HepG2 (cell line): ENCODE results near the gene RAB23. TPM values are rescaled to one million over a fixed set of nuclear protein-coding genes. Genes with fewer than 3 reads are reported as not detected.

Experiments
- ATAC-seq: fragments of 200-7000 bp; cut with Tn5 transposase; 3 replicates; pipeline ENCODE4 v1.9.1; 2020; ENCODE audit warnings: mild to moderate bottlenecking, moderate library complexity
- BruUV-seq: library from RNA; stranded (reverse); fragments of 400-500 nt; replicated peaks from 2 replicates; lab custom pipeline; 2021; lab: Mats Ljungman, UMichigan
- CTCF ChIA-PET: fragments of 300-600 bp; formaldehyde crosslinking; extraction: SDS; loops from one replicate; lab custom pipeline; 2021; ENCODE audit warnings: low total read pairs, inconsistent platforms, low intra/inter-chr PET ratio; lab: Yijun Ruan, JAX
- POLR2A ChIA-PET: fragments of 350-600 bp; sonication (Branson Sonifier 250); formaldehyde crosslinking; loops from one replicate; lab custom pipeline; 2020; ENCODE audit warnings: antibody characterized with exemption, inconsistent platforms; lab: Yijun Ruan, JAX
- DNase-seq: peaks from one replicate; pipeline ENCODE4 v3.0.0-alpha.2; 2015; ENCODE audit warnings: low spot score
- FAIRE-seq: peaks from 3 replicates; lab custom pipeline; 2011; peaks lifted over from hg19 to GRCh38; lab: Jason Lieb, UNC
- H2AFZ ChIP-seq: one replicate; pipeline ENCODE4 v1.6.1; 2011; ENCODE audit warnings: low read length, inconsistent platforms
- H3K27ac ChIP-seq: fragments of 300-600 bp; 3 replicates; pipeline ENCODE4 v1.8.0; 2011; ENCODE audit warnings: mixed run types, mild to moderate bottlenecking, mixed read lengths, low read length, inconsistent platforms; ENCODE audit not compliant: insufficient read depth; ENCODE audit errors: extremely low read length
- H3K27me3 ChIP-seq, 2 experiments: fragments of 200-600 bp in 1 of 2; 2 replicates in 1 of 2; 3 replicates in 1 of 2; pipeline versions ENCODE4 v1.6.0 to v1.8.0; 2011; ENCODE audit warnings: low read length in 2 of 2, mild to moderate bottlenecking in 2 of 2, moderate library complexity in 2 of 2, inconsistent platforms in 1 of 2; ENCODE audit not compliant: insufficient read depth in 2 of 2, control insufficient read depth in 1 of 2
- H3K36me3 ChIP-seq, 2 experiments: fragments of 200-600 bp in 1 of 2; replicated peaks in 1 of 2; 2 replicates in 1 of 2; 3 replicates in 1 of 2; pipeline versions ENCODE4 v1.5.1 to v1.8.0; 2011; ENCODE audit warnings: low read length in 2 of 2, inconsistent platforms in 1 of 2; ENCODE audit not compliant: insufficient read depth in 2 of 2, control insufficient read depth in 1 of 2
- H3K4me1 ChIP-seq: 2 replicates; pipeline ENCODE4 v1.5.1; 2012; ENCODE audit warnings: low read length, inconsistent platforms; ENCODE audit not compliant: insufficient read depth
- H3K4me2 ChIP-seq: 2 replicates; pipeline ENCODE4 v1.6.0; 2011; ENCODE audit warnings: low read depth, low read length, inconsistent platforms
- H3K4me3 ChIP-seq, 3 experiments: fragments of 200-600 bp in 1 of 3; sonication (generic), shearing (Covaris generic) in 1 of 3; replicated peaks in 1 of 3; 2 replicates each; pipeline ENCODE4 v1.5.1; 2011 to 2016; ENCODE audit warnings: low read length in 3 of 3, inconsistent platforms in 2 of 3, low read depth in 2 of 3, mild to moderate bottlenecking in 2 of 3, control low read depth in 1 of 3, mixed read lengths in 1 of 3; ENCODE audit not compliant: insufficient read depth in 1 of 3
- H3K79me2 ChIP-seq: one replicate; pipeline ENCODE4 v1.6.1; 2011; ENCODE audit warnings: low read length, inconsistent platforms; ENCODE audit not compliant: insufficient read depth
- H3K9ac ChIP-seq: 2 replicates; pipeline ENCODE4 v1.6.0; 2011; ENCODE audit warnings: mild to moderate bottlenecking, low read depth, low read length, inconsistent platforms; ENCODE audit not compliant: insufficient read depth
- H3K9me3 ChIP-seq: 2 replicates; pipeline ENCODE4 v1.5.1; 2012; ENCODE audit warnings: mild to moderate bottlenecking, low read length
- H4K20me1 ChIP-seq: 2 replicates; pipeline ENCODE4 v1.6.0; 2011; ENCODE audit warnings: inconsistent platforms, mild to moderate bottlenecking, low read length, moderate library complexity; ENCODE audit not compliant: insufficient read depth
- AHR ChIP-seq: IDR thresholded peaks from 2 replicates; pipeline ENCODE4 v1.6.1; 2018; ENCODE audit warnings: missing genetic modification reagents, missing compliant biosample characterization
- CERS6 ChIP-seq: sonication (generic); formaldehyde crosslinking; IDR thresholded peaks from 2 replicates; pipeline ENCODE4 v1.5.0; 2020; ENCODE audit warnings: missing genetic modification reagents
- DMAP1 ChIP-seq: IDR thresholded peaks from 2 replicates; pipeline ENCODE4 v1.6.1; 2016
- ELF3 ChIP-seq: IDR thresholded peaks from 2 replicates; pipeline ENCODE4 v1.6.1; 2016; ENCODE audit warnings: missing genetic modification reagents, missing compliant biosample characterization
- JARID2 ChIP-seq: sonication (generic); formaldehyde crosslinking; IDR thresholded peaks from 2 replicates; pipeline ENCODE4 v1.8.1; 2023; ENCODE audit warnings: missing genetic modification reagents, inconsistent platforms; ENCODE audit not compliant: insufficient replicate concordance
- JDP2 ChIP-seq: sonication (generic); formaldehyde crosslinking; IDR thresholded peaks from 2 replicates; pipeline ENCODE4 v1.8.1; 2022; ENCODE audit warnings: missing genetic modification reagents, borderline replicate concordance
- JUN ChIP-seq: sonication (generic); formaldehyde crosslinking; IDR thresholded peaks from 2 replicates; pipeline ENCODE4 v1.4.0; 2020; ENCODE audit warnings: mild to moderate bottlenecking, missing genetic modification reagents
- MXD4 ChIP-seq: IDR thresholded peaks from 2 replicates; pipeline ENCODE4 v1.6.1; 2016; ENCODE audit warnings: mild to moderate bottlenecking, missing biosample characterization, missing genetic modification reagents
- NFIB ChIP-seq: sonication (generic); formaldehyde crosslinking; IDR thresholded peaks from 2 replicates; pipeline ENCODE4 v1.9.0; 2021; ENCODE audit warnings: missing genetic modification reagents, mild to moderate bottlenecking, borderline replicate concordance
- RFX3 ChIP-seq: IDR thresholded peaks from 2 replicates; pipeline ENCODE4 v1.6.1; 2016; ENCODE audit warnings: missing biosample characterization, missing genetic modification reagents
- TRAFD1 ChIP-seq: sonication (generic); formaldehyde crosslinking; IDR thresholded peaks from 2 replicates; pipeline ENCODE4 v1.5.1; 2020; ENCODE audit warnings: missing genetic modification reagents, mild to moderate bottlenecking, borderline replicate concordance
- ZBTB7A ChIP-seq: sonication (generic); formaldehyde crosslinking; IDR thresholded peaks from 2 replicates; pipeline ENCODE4 v1.8.0; 2022; ENCODE audit warnings: mild to moderate bottlenecking, missing genetic modification reagents
- ZFP41 ChIP-seq: sonication (generic); formaldehyde crosslinking; IDR thresholded peaks from 2 replicates; pipeline ENCODE4 v1.4.0; 2020; ENCODE audit warnings: mild to moderate bottlenecking, missing genetic modification reagents, borderline replicate concordance
- ZMYM2 ChIP-seq: sonication (generic); formaldehyde crosslinking; IDR thresholded peaks from 2 replicates; pipeline ENCODE4 v1.8.0; 2022; ENCODE audit warnings: mild to moderate bottlenecking, missing genetic modification reagents
- ZNF317 ChIP-seq: sonication (generic); formaldehyde crosslinking; IDR thresholded peaks from 2 replicates; pipeline ENCODE4 v1.5.0; 2020; ENCODE audit warnings: mild to moderate bottlenecking, missing genetic modification reagents
- ZNF326 ChIP-seq: sonication (generic); formaldehyde crosslinking; IDR thresholded peaks from 2 replicates; pipeline ENCODE4 v1.4.0; 2020; ENCODE audit warnings: missing genetic modification reagents, borderline replicate concordance
- ZNF569 ChIP-seq: sonication (generic); formaldehyde crosslinking; IDR thresholded peaks from 2 replicates; pipeline ENCODE4 v1.5.0; 2020; ENCODE audit warnings: mild to moderate bottlenecking, missing genetic modification reagents, moderate library complexity, borderline replicate concordance
- WGBS: methylation state at CpG from one replicate; pipeline ENCODE4 v1.1.6; 2017; ENCODE audit warnings: low lambda C conversion rate; 5-methylcytosine and 5-hydroxymethylcytosine counted together
- in situ Hi-C: cut with HindIII; loops from 2 replicates; pipeline ENCODE4 v1.10.0; 2017; ENCODE audit warnings: low pct_unique_long_range_greater_than_20kb; ENCODE audit not compliant: extremely low pct_ligation_motif_present
- intact Hi-C: fragments of 100-400 bp; cut with micrococcal nuclease; formaldehyde crosslinking; loops from one replicate; pipeline ENCODE4 v1.10.0; 2022; ENCODE audit not compliant: unreplicated experiment
- polyA plus RNA-seq, 8 experiments: library from polyadenylated mRNA; depleted of rRNA in 3 of 8; stranded (reverse) in 7 of 8; unstranded in 1 of 8; fragments of >200 nt; fragmentation: Illumina TruSeq in 4 of 8; extraction: Trizol in 4 of 8; gene quantifications; 2 replicates each; pipeline versions ENCODE4 v1.2.1 to v1.2.3, GENCODE V29; 2011 to 2016; ENCODE audit warnings: low read depth in 4 of 8, missing spikeins in 1 of 8, mixed read lengths in 1 of 8; ENCODE audit not compliant: insufficient read depth in 1 of 8
- total RNA-seq, 5 experiments: library from RNA; depleted of rRNA; stranded (reverse); fragments of >200 nt; fragmentation: Illumina TruSeq; extraction: Trizol; gene quantifications; 2 replicates each; pipeline ENCODE4 v1.2.3, GENCODE V29; 2016; ENCODE audit warnings: low read depth in 1 of 5
- TF ChIP-seq, protein P1 (sequence below): sonication (generic); formaldehyde crosslinking; IDR thresholded peaks from 2 replicates; pipeline ENCODE4 v1.4.0; 2020; ENCODE audit warnings: missing genetic modification reagents
- TF ChIP-seq, protein P2 (sequence below): sonication (generic); formaldehyde crosslinking; conservative IDR thresholded peaks from 2 replicates; pipeline ENCODE4 v1.5.0; 2020; ENCODE audit warnings: missing genetic modification reagents

The RAB23 gene
- total and polyA plus RNA-seq, 2 of the 13 experiments (the other 11 are each of a cell fraction or from before 2014, with no cell fraction given): 5.5 to 16.4 TPM

DNA sequence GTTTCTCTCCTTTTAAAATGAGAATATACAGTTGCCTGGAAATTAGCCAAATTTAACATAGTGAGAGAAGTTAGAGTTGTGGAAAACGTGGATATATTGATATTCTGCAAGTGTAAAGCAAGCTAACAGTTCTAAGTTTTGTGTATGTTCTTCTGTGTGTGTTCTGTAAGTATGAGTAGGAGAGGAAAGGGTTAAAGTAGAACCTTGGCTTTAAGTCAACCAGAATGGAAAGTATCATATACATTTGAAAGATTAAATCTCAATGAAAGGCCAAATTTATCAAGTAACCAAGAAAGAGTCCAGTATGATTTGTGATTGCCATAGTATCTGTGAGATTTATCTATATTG is 80.0 kb downstream of the RAB23 start:
- intact Hi-C loops (loop anchor here (2.0 kb wide), 2 partner anchors 31 to 49 kb away; partner anchors contain the start of gene BAG2), in situ Hi-C loops (no loop called here)
- WGBS: 69% methylated on average over 1 of the region's 1 CpG
- no peak overlapping the region for H2AFZ ChIP-seq
- peak overlapping the region; percentile 12 for H3K27ac ChIP-seq
- H3K36me3 ChIP-seq: peaks cover 11 to 21% of the 10 kb centered on the region in 2 experiments
- no peaks in the 10 kb centered on the region for H3K27me3 ChIP-seq
- peak; percentile 37 for ATAC-seq
- no peaks in the 10 kb centered on the region for H4K20me1 ChIP-seq
- no peak for DNase-seq
- ChIA-PET POLR2A (interaction anchor here (1.1 to 1.6 kb wide), 2 partner anchors 30 to 52 kb away, joined by 6 read pairs; partner anchors contain the start of genes BAG2 and ZNF451), CTCF (no interaction called here)
- FAIRE-seq: no peak
- H3K4me3 ChIP-seq: no peak overlapping the region
- BruUV-seq: no TSS peak
- H3K4me1 ChIP-seq: peaks cover 25% of the 10 kb centered on the region
- no peak overlapping the region for H3K9ac ChIP-seq
- no peaks in the 10 kb centered on the region for H3K79me2 ChIP-seq
- no peak overlapping the region for H3K4me2 ChIP-seq
- H3K9me3 ChIP-seq: no peaks in the 10 kb centered on the region
- no peak for TF ChIP-seq AHR (CRISPR knock-in tag)
- TF ChIP-seq, protein P1, sequence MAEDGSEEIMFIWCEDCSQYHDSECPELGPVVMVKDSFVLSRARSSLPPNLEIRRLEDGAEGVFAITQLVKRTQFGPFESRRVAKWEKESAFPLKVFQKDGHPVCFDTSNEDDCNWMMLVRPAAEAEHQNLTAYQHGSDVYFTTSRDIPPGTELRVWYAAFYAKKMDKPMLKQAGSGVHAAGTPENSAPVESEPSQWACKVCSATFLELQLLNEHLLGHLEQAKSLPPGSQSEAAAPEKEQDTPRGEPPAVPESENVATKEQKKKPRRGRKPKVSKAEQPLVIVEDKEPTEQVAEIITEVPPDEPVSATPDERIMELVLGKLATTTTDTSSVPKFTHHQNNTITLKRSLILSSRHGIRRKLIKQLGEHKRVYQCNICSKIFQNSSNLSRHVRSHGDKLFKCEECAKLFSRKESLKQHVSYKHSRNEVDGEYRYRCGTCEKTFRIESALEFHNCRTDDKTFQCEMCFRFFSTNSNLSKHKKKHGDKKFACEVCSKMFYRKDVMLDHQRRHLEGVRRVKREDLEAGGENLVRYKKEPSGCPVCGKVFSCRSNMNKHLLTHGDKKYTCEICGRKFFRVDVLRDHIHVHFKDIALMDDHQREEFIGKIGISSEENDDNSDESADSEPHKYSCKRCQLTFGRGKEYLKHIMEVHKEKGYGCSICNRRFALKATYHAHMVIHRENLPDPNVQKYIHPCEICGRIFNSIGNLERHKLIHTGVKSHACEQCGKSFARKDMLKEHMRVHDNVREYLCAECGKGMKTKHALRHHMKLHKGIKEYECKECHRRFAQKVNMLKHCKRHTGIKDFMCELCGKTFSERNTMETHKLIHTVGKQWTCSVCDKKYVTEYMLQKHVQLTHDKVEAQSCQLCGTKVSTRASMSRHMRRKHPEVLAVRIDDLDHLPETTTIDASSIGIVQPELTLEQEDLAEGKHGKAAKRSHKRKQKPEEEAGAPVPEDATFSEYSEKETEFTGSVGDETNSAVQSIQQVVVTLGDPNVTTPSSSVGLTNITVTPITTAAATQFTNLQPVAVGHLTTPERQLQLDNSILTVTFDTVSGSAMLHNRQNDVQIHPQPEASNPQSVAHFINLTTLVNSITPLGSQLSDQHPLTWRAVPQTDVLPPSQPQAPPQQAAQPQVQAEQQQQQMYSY (CRISPR knock-in tag): no peak
- TF ChIP-seq NFIB (CRISPR knock-in tag): no peak
- TF ChIP-seq RFX3 (CRISPR knock-in tag): no peak
- TF ChIP-seq JDP2 (CRISPR knock-in tag): no peak
- no peak for TF ChIP-seq ZMYM2
- no peak for TF ChIP-seq CERS6
- TF ChIP-seq, protein P2, sequence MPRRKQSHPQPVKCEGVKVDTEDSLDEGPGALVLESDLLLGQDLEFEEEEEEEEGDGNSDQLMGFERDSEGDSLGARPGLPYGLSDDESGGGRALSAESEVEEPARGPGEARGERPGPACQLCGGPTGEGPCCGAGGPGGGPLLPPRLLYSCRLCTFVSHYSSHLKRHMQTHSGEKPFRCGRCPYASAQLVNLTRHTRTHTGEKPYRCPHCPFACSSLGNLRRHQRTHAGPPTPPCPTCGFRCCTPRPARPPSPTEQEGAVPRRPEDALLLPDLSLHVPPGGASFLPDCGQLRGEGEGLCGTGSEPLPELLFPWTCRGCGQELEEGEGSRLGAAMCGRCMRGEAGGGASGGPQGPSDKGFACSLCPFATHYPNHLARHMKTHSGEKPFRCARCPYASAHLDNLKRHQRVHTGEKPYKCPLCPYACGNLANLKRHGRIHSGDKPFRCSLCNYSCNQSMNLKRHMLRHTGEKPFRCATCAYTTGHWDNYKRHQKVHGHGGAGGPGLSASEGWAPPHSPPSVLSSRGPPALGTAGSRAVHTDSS (CRISPR knock-in tag): no peak
- TF ChIP-seq ZFP41 (CRISPR knock-in tag): no peak
- TF ChIP-seq MXD4 (CRISPR knock-in tag): no peak
- no peak for TF ChIP-seq ELF3 (CRISPR knock-in tag)
- TF ChIP-seq ZNF317: no peak
- no peak for TF ChIP-seq JUN (CRISPR knock-in tag)
- no peak for TF ChIP-seq DMAP1 (CRISPR knock-in tag)
- no peak for TF ChIP-seq ZNF326 (CRISPR knock-in tag)
- no peak for TF ChIP-seq TRAFD1
- TF ChIP-seq JARID2 (CRISPR knock-in tag): no peak
- no peak for TF ChIP-seq ZBTB7A (CRISPR knock-in tag)
- no peak for TF ChIP-seq ZNF569 (CRISPR knock-in tag)
